Measurements from ENCODE around the gene NRXN2.

NRXN2 gene

GRCh38 chr11:64609436-64610047 is 113.5 kb downstream of the NRXN2 start:
- no peak for DNase-seq (ENCODE audit: extremely low read depth in 1 of 2, low read depth in 1 of 2)

DNA sequence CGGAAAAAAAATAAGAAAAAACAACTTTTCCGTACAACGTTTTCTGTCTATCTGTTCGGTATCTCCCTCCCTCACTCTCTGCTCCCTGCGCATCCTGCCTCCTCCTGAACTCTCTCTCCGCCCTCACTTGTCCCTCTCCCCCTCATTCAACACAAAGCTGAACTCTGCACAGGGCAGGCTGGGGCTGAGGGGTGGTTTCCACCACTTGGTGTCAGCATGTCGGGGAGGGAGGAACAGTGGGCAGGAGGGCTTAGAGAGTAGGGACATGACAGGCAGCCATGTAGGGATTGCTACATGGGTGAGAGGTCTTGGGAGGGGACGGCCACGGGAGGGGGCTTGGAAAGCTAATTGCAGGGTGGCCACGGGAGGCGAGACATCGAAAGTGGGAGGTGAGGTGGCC is 114.4 kb downstream of the NRXN2 start:
- DNase-seq (ENCODE audit: extremely low read depth in 1 of 2, low read depth in 1 of 2) = no peak

DNA sequence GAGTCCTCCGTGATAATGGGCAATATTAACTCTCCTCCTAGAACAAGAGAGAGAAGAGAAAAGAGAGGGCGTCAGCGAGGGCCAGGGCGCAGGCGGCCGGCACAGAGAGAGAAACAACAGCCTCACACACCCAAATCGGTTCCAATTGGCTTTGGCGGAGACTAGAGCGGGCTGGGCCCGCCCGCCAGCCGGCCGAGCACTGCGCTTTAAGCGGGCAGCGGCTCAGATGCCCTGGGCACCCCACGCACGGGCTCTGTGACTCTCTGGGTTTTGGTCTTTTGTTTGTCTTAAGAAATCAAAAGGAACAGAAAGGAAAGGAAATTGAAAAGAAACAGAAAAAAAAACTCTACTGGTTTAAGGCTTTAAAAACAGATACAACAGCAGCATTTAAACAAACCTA is 115.0 kb downstream of the NRXN2 start:
- no peak for DNase-seq (ENCODE audit: extremely low read depth in 1 of 2, low read depth in 1 of 2)

- no peak for DNase-seq (ENCODE audit: extremely low read depth in 1 of 2, low read depth in 1 of 2)
Measured at GRCh38 chr11:64607381-64607985, 115.5 kb downstream of the NRXN2 start.

DNA sequence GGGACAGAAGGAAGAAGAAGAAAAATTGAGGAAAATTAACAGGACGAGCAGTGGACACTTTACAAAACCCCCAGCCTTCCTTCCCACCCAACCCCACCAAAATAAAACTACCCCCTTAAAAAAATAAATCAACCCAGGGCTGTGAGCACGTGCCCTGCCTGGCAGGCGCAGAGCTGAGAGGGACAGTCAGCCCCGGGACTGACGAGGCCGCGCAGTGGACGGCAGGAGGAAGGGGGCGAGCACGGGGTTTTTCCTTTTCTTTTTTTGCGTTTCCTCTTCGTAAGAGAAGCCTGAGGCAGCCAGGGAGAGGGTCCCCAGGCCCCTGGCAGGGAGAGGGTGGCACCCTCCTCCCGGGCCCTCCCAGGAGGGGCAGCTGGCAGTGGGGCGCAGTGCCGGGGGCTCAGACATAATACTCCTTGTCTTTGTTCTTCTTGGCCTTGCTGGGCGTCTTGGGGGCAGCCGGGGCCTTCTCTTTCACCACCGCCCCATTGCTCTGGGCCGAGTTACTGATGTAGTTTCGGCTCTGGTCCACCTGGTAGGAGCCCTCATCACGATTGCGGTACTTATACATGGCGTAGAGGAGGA is 116.1 kb downstream of the NRXN2 start:
- no peak for DNase-seq (ENCODE audit: extremely low read depth in 1 of 2, low read depth in 1 of 2)

GRCh38 chr11:64605656-64606585 is 117.1 kb downstream of the NRXN2 start:
- no peak for DNase-seq (ENCODE audit: extremely low read depth in 1 of 2, low read depth in 1 of 2)

GRCh38 chr11:64605244-64605560 is 117.8 kb downstream of the NRXN2 start:
- no peak for DNase-seq (ENCODE audit: extremely low read depth in 1 of 2, low read depth in 1 of 2)

GRCh38 chr11:64604458-64605243 is 118.3 kb downstream of the NRXN2 start:
- DNase-seq (ENCODE audit: extremely low read depth in 1 of 2, low read depth in 1 of 2) = no peak

GRCh38 chr11:64603411-64604110 is 119.4 kb downstream of the NRXN2 start:
- DNase-seq (ENCODE audit: extremely low read depth in 1 of 2, low read depth in 1 of 2) = no peak

- no peak for DNase-seq (ENCODE audit: extremely low read depth in 1 of 2, low read depth in 1 of 2)
Measured at GRCh38 chr11:64602466-64603070, 120.4 kb downstream of the NRXN2 start.

DNA sequence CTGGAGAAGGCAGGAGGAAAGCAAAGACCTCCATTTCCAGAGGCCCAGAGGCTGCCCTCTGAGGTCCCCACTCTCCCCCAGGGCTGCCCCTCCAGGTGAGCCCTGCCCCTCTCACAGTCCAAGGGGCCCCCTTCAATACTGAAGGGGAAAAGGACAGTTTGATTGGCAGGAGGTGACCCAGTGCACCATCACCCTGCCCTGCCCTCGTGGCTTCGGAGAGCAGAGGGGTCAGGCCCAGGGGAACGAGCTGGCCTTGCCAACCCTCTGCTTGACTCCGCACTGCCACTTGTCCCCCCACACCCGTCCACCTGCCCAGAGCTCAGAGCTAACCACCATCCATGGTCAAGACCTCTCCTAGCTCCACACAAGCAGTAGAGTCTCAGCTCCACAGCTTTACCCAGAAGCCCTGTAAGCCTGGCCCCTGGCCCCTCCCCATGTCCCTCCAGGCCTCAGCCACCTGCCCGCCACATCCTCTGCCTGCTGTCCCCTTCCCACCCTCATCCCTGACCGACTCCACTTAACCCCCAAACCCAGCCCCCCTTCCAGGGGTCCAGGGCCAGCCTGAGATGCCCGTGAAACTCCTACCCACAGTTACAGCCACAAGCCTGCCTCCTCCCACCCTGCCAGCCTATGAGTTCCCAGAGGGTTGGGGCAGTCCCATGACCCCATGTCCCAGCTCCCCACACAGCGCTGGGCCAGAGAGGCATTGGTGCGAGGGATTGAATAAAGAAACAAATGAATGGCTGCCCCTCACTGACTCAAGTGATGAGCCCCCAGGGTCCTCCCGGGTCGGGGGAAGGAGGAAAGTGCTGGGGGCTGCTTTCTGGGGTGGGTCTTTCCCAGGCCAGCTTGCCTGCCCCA is 121.2 kb downstream of the NRXN2 start:
- DNase-seq (ENCODE audit: extremely low read depth in 1 of 2, low read depth in 1 of 2) = no peak

DNA sequence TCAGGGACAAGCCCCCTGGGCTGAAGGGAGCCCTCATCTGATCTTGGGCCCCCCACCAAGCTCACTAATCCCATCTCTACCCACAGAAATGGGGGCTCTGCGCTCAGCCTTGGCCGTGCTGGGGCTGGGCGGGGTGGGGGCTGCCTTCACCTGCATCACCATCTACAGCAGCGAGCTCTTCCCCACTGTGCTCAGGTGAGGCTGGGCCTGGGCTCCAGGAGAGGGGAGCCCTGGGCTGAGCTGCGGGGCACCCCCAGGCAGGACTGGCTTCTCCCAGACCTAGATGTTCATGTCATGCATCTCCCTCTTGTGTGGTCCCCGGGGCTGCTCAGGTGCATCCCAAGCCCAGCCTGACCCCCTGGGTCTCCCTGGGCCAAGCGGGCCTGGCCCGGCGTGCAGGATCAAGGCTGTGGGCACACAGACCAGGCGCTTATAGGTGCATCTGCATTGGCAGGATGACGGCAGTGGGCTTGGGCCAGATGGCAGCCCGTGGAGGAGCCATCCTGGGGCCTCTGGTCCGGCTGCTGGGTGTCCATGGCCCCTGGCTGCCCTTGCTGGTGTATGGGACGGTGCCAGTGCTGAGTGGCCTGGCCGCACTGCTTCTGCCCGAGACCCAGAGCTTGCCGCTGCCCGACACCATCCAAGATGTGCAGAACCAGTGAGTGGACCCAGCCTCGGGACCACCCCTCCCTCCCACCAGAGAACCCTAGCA is 122.6 kb downstream of the NRXN2 start:
- DNase-seq (ENCODE audit: extremely low read depth in 1 of 2, low read depth in 1 of 2) = no peak

- no peak for DNase-seq (ENCODE audit: extremely low read depth in 1 of 2, low read depth in 1 of 2)
Measured at GRCh38 chr11:64599698-64600211, 123.2 kb downstream of the NRXN2 start.

DNA sequence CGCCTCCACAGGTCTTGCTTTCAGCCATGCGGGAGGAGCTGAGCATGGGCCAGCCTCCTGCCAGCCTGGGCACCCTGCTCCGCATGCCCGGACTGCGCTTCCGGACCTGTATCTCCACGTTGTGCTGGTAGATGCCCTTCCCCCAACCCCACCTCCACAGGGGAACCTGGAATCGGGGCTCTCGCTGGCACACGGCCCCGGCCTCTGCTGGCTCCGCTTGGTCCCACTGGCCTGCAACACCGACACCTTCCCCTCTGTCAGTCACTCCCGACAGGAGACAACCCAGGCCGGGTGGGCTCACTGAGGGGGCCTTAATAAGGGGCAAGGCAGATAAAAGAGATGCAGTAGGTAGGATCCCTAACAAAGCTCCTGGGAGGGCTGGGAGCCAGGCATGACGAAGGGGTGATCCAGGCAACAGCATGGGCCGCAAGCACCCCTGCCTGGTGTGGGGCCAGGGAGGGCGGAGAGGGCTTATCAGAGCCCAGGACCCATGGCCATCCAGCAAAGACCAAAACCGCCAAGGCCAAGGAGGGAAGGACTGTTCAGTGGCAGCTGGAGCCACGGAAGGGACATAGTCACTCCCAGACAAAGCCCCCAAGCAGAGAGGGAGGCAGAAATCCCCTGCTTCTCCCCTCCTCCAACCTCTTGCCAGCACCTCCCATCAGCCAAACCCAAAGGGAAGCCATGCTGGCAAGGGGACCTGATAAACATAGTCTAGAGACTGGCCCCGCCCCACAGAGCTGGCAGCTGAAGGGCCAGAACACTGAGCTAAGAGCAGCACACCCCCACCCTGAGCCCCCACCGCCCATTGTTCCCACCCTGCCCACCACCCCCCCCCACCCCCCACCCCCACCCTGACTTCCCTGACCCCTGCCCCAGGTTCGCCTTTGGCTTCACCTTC is 124.0 kb downstream of the NRXN2 start:
- DNase-seq (ENCODE audit: extremely low read depth in 1 of 2, low read depth in 1 of 2) = no peak

DNA sequence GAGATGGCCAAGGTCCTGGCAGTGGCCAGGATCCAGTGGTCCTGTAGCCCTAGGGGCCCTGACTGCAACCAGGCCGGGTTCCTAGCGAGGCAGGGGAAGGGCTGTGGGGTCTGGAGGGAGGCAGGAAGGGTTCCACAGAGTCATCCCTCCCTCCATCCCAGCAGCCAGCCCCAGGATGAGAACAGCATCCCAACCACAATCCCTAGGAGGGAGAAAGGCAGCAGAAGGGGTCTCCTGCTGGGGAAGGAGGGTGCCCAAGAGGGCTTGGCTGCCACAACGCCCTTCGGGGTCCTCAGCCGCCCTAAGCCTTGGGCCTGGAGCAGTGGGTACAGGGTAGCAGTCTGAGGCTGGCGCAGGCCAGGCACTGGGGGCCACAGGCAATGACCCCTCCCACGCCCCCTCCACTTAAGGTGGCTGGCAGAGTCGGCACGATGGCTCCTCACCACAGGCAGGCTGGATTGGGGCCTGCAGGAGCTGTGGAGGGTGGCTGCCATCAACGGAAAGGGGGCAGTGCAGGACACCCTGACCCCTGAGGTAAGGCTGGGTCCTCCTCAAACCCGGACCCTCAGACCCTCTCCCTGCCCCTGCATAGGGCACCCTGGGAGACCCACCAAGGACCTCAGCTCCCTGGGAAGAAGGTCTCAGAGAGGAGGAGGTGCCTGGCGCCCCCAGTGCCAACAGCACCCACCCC is 124.7 kb downstream of the NRXN2 start:
- no peak for DNase-seq (ENCODE audit: extremely low read depth in 1 of 2, low read depth in 1 of 2)

- DNase-seq (ENCODE audit: extremely low read depth in 1 of 2, low read depth in 1 of 2) = no peak
Measured at GRCh38 chr11:64597671-64598101, 125.3 kb downstream of the NRXN2 start.
